Germinal center (tissue), 1 donor: ENCODE results near the gene SEC22C.
A peak's percentile ranks its signal among the peaks of the same experiment; 100 is the strongest.

ENCODE experiments used
- DNase-seq: peaks from one replicate; pipeline ENCODE4 v3.0.0; 2012; ENCODE audit warnings: mixed read lengths, low spot score

Gene SEC22C

GRCh38 chr3:42513121-42513520, 68.6 kb downstream of the SEC22C start:
- DNase-seq, result no peak

- no peak for DNase-seq
Measured at GRCh38 chr3:42511736-42512135, 70.0 kb downstream of the SEC22C start.

GRCh38 chr3:42511201-42511600, 70.6 kb downstream of the SEC22C start:
- no peak for DNase-seq

GRCh38 chr3:42510325-42510724, 71.4 kb downstream of the SEC22C start:
- no peak for DNase-seq

GRCh38 chr3:42509111-42509510, 72.7 kb downstream of the SEC22C start:
- DNase-seq, result no peak

- no peak for DNase-seq
Measured at GRCh38 chr3:42508562-42508961, 73.2 kb downstream of the SEC22C start.

GRCh38 chr3:42507761-42508335, 73.9 kb downstream of the SEC22C start:
- DNase-seq, result no peak

GRCh38 chr3:42507252-42507651, 74.5 kb downstream of the SEC22C start:
- DNase-seq, result no peak

GRCh38 chr3:42505849-42506410, 75.8 kb downstream of the SEC22C start:
- DNase-seq, result no peak

GRCh38 chr3:42505128-42505848, 76.5 kb downstream of the SEC22C start:
- no peak for DNase-seq

GRCh38 chr3:42504334-42505127, 77.2 kb downstream of the SEC22C start:
- no peak for DNase-seq

- DNase-seq, result no peak
Measured at GRCh38 chr3:42503957-42504333, 77.8 kb downstream of the SEC22C start.

- DNase-seq, result no peak
Measured at GRCh38 chr3:42503251-42503924, 78.4 kb downstream of the SEC22C start.

- peak; percentile 98 for DNase-seq
Measured at GRCh38 chr3:42502429-42503250, 79.1 kb downstream of the SEC22C start, which contains the start of gene VIPR1. Gene VIPR1 (plus strand): TSS chr3:42502643. CDS start chr3:42502736, 93 bp downstream.

- DNase-seq, result peak; percentile 73
Measured at GRCh38 chr3:42501681-42502428, 79.9 kb downstream of the SEC22C start.

GRCh38 chr3:42501321-42501680, 80.5 kb downstream of the SEC22C start:
- no peak for DNase-seq

GRCh38 chr3:42500909-42501308, 80.9 kb downstream of the SEC22C start:
- no peak for DNase-seq

GRCh38 chr3:42500091-42500490, 81.7 kb downstream of the SEC22C start:
- no peak for DNase-seq

GRCh38 chr3:42499478-42499871, 82.3 kb downstream of the SEC22C start:
- no peak for DNase-seq

- no peak for DNase-seq
Measured at GRCh38 chr3:42498791-42499477, 82.8 kb downstream of the SEC22C start.
